ENCODE measurements around the gene SCO2.

SCO2 gene

DNA sequence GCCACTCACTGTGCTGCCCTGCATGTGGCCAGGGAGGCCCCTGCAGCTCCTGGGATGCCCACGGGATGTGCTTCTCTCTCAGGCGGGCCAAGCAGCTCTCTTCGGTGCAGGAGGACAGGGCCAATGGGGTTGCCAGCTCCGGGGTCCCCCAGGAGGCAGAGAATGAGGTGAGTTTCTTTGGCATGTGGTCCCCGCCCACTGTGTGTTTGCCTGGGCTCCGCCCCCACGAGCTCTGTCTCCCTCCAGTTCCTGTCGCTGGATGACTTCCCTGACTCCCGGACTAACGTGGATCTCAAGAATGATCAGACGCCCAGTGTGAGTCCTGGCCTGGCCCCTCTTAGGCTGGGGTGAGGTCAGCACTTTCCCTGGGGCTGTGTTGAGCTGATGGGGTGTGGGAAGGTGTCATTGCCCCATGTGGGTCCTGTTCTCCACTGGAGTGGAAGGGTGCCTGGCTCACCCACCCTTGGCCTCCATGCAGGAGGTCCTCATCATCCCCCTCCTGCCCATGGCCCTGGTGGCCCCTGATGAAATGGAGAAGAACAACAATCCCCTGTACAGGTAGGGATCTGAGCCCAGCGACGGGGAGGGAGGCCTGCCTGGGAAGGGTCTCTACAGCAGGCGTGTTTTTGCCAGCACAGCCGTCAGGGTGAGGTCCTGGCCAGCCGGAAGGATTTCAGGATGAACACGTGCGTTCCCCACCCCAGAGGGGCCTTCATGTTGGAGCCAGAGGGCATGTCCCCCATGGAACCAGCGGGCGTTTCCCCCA lies 7.7 kb downstream of the SCO2 start:
- DNase-seq (ENCODE audit: insufficient read length, low spot score) (no peak), FAIRE-seq (no peak)
- TF ChIP-seq, protein P1, sequence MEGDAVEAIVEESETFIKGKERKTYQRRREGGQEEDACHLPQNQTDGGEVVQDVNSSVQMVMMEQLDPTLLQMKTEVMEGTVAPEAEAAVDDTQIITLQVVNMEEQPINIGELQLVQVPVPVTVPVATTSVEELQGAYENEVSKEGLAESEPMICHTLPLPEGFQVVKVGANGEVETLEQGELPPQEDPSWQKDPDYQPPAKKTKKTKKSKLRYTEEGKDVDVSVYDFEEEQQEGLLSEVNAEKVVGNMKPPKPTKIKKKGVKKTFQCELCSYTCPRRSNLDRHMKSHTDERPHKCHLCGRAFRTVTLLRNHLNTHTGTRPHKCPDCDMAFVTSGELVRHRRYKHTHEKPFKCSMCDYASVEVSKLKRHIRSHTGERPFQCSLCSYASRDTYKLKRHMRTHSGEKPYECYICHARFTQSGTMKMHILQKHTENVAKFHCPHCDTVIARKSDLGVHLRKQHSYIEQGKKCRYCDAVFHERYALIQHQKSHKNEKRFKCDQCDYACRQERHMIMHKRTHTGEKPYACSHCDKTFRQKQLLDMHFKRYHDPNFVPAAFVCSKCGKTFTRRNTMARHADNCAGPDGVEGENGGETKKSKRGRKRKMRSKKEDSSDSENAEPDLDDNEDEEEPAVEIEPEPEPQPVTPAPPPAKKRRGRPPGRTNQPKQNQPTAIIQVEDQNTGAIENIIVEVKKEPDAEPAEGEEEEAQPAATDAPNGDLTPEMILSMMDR (IDR thresholded peaks at IDR 0.05; ENCODE audit: insufficient read depth, missing control alignments): no peak

DNA sequence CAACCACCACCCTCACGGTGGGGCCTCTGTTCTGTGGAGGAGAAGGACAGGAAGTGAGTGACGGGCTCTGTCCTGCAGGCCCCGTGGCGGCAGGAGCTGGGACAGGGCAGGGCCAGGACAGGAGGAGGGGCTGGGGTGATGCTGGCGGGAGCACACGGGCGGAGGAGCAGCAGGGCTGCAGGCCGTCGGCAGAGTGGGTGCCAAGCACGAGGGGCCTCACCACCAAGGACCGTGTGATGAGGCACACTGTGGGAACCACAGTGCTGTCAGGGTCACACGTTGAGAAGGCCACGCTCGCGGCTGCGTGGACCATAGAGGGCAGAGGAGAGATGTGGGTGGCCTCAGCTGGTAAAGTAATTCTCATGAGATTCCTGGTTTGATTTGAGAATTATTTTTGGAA lies 8.5 kb downstream of the SCO2 start:
- FAIRE-seq: no peak
- TF ChIP-seq, protein P1 (IDR thresholded peaks at IDR 0.05; ENCODE audit: insufficient read depth, missing control alignments): no peak
- DNase-seq (ENCODE audit: insufficient read length, low spot score): no peak

DNA sequence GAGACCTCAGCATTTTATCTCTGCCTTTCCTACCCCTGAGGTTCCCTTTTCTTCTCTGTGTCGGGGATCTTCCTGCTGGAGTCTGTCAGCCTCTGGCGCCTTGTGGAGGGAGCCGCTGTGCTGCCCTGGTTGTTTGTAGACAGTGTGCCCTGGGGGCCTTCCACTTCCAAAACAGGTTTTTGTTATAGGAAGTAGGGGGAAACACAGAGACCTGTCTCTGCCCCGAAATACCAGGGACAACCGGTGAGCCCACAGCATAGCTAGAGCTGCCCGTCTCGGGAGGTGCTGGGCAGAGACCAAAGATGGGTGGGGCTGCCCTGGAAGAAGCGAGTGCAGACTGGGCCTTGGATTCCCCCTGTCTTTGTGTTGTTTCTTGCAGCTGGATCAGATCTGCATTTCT lies 9.3 kb downstream of the SCO2 start:
- TF ChIP-seq, protein P1 (IDR thresholded peaks at IDR 0.05; ENCODE audit: insufficient read depth, missing control alignments): no peak
- no peak for DNase-seq (ENCODE audit: insufficient read length, low spot score)
- FAIRE-seq: no peak

DNA sequence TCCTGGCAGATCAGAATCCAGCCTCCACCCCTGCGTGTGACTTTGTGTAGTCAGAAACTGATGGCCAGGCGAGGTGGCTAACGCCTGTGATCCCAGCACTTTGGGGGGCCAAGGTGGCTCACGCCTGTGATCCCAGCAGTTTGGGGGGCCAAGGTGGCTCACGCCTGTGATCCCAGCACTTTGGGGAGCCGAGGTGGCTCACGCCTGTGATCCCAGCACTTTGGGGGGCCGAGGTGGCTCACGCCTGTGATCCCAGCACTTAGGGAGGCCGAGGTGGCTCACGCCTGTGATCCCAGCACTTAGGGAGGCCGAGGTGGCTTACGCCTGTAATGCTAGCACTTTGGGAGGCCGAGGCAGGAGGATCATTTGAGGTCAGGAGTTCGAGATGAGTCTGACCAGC lies 12.2 kb downstream of the SCO2 start:
- DNase-seq (ENCODE audit: insufficient read length, low spot score): no peak
- FAIRE-seq: no peak
- TF ChIP-seq, protein P1 (IDR thresholded peaks at IDR 0.05; ENCODE audit: insufficient read depth, missing control alignments): no peak

DNA sequence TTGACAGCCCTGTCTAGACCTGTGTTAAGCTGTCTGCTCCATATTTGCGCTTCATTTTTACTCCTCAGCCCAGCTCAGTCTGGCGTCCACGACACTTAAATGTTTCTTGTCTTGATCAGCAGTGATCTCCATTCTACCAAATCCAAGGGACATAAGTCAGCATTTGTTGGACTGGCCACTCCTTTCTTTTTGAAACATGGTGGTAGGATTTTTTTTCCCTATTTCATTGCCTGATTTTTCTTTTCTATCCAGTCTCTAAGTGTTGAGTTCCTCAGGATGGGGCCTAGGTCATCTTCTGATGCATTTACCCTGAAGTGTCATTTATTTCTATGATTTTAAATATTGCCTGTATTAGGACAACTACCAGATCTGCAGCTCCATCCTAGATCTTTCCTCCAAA lies 16.5 kb downstream of the SCO2 start:
- TF ChIP-seq, protein P1 (IDR thresholded peaks at IDR 0.05; ENCODE audit: insufficient read depth, missing control alignments): no peak
- DNase-seq (ENCODE audit: insufficient read length, low spot score) (no peak), FAIRE-seq (no peak)

DNA sequence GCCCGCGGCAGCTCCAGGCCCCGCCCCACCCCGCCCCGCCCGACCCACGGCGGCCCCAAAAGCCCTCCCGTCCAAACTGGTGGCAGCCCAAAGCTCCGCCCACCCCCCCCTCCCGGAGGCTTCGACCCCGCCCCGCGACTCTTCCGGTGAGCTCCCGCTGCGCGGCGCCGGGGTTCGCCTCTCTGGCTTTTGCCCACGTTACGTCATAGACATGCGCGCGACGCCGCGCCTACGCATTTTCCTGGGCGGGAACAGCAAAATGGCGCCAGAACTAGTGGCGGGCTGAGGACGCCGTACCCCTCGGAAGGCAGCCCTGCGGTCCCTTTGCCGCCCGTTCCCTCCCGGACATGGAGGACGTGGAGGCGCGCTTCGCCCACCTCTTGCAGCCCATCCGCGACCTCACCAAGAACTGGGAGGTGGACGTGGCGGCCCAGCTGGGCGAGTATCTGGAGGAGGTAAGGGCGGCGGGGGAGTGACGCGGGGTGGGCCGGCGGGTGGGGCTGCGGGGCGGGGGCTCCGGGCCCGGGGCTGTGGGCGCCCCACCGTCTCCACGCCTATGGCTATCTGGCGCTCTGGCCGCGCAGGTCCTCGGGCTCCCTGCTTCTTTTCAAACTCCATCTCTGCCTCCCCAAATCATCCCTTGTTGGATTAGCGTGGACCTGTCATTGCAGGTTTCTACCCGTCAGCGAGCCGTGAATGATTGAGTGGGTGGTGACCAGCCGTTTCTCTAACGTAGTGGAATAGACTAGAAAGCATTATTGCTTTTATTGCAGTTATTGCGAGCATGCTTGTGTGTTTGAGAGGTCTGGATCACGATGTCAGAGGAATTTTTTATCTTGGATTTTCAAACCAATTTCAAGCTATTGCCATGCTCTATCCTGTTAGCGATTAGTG lies 17.2 kb downstream of the SCO2 start, which contains the start of gene NCAPH2:
Gene NCAPH2 (plus strand): TSS at position 234 of the 894 bp plus-strand sequence. CDS start 114 bp downstream, at position 348.
- FAIRE-seq (no peak), DNase-seq (ENCODE audit: insufficient read length, low spot score) (peak; percentile 74)
- TF ChIP-seq, protein P1 (IDR thresholded peaks at IDR 0.05; ENCODE audit: insufficient read depth, missing control alignments): no peak
